CD14-positive monocyte (primary cell): ENCODE data around the gene TTC1. TPM values are rescaled to one million over a fixed set of nuclear protein-coding genes. Genes with fewer than 3 reads are reported as not detected.

Experiments used
- DNase-seq, 3 donors: peaks; one replicate each; pipeline ENCODE4 v3.0.0-alpha.2; 2011 to 2022
- H2AFZ ChIP-seq: 2 replicates; pipeline ENCODE4 v1.6.0; 2012; ENCODE audit warnings: mild to moderate bottlenecking, low read depth, low read length, inconsistent platforms; ENCODE audit not compliant: insufficient read depth, poor library complexity, severe bottlenecking
- H3K27ac ChIP-seq, 2 donors: 1 replicate in 1 of 2; 2 replicates in 1 of 2; pipeline ENCODE4 v1.5.1; 2012 to 2013; ENCODE audit warnings: low read length in 2 of 2, control low read depth in 1 of 2, inconsistent platforms in 1 of 2, low read depth in 1 of 2, mild to moderate bottlenecking in 1 of 2
- H3K27me3 ChIP-seq, 2 donors: one replicate each; pipeline versions ENCODE4 v1.6.0 to v1.6.1; 2011 to 2013; ENCODE audit warnings: low read length in 2 of 2; ENCODE audit not compliant: control insufficient read depth in 2 of 2, insufficient read depth in 2 of 2
- H3K36me3 ChIP-seq, 2 donors: replicated peaks in 1 of 2; 1 replicate in 1 of 2; 2 replicates in 1 of 2; pipeline versions ENCODE4 v1.5.1 to v1.6.1; 2012 to 2013; ENCODE audit warnings: low read length in 2 of 2, control low read depth in 1 of 2, inconsistent platforms in 1 of 2, mild to moderate bottlenecking in 1 of 2; ENCODE audit not compliant: insufficient read depth in 2 of 2, control insufficient read depth in 1 of 2
- H3K4me1 ChIP-seq, 2 donors: 1 replicate in 1 of 2; 2 replicates in 1 of 2; pipeline versions ENCODE4 v1.5.1 to v1.6.1; 2012 to 2013; ENCODE audit warnings: low read length in 2 of 2, control low read depth in 1 of 2, inconsistent platforms in 1 of 2, mild to moderate bottlenecking in 1 of 2, moderate library complexity in 1 of 2; ENCODE audit not compliant: insufficient read depth in 2 of 2, control insufficient read depth in 1 of 2
- H3K4me2 ChIP-seq: replicated peaks from 2 replicates; pipeline ENCODE3; 2012; ENCODE audit warnings: low read length, moderate library complexity, mild to moderate bottlenecking; ENCODE audit not compliant: poor library complexity, severe bottlenecking; ENCODE audit errors: extremely low read depth
- H3K4me3 ChIP-seq, 3 experiments: fragments of 200-600 bp in 1 of 3; sonication (generic) in 1 of 3; replicated peaks in 1 of 3; 1 replicate in 2 of 3; 2 replicates in 1 of 3; pipeline ENCODE4 v1.5.1; 2011 to 2013; ENCODE audit warnings: low read length in 3 of 3, mild to moderate bottlenecking in 3 of 3, control low read depth in 2 of 3, low read depth in 2 of 3, inconsistent platforms in 1 of 3, moderate library complexity in 1 of 3
- H3K79me2 ChIP-seq: 2 replicates; pipeline ENCODE4 v1.6.0; 2012; ENCODE audit warnings: mild to moderate bottlenecking, control low read depth, inconsistent platforms, low read length, moderate library complexity; ENCODE audit not compliant: insufficient read depth
- H3K9ac ChIP-seq: 2 replicates; pipeline ENCODE4 v1.6.0; 2017; ENCODE audit warnings: low read length, mild to moderate bottlenecking; ENCODE audit not compliant: insufficient read depth, poor library complexity, severe bottlenecking
- H3K9me3 ChIP-seq, 2 donors: replicated peaks in 1 of 2; 1 replicate in 1 of 2; 2 replicates in 1 of 2; pipeline versions ENCODE4 v1.5.1 to v1.6.1; 2012 to 2013; ENCODE audit warnings: low read length in 2 of 2, control low read depth in 1 of 2; ENCODE audit not compliant: control insufficient read depth in 1 of 2, insufficient read depth in 1 of 2
- H4K20me1 ChIP-seq: 2 replicates; pipeline ENCODE4 v1.6.0; 2012; ENCODE audit warnings: mild to moderate bottlenecking, low read length, control low read depth, moderate library complexity; ENCODE audit not compliant: insufficient read depth
- H3K27ac Mint-ChIP-seq, 7 donors: one replicate each; pipeline ENCODE4 v1.8.0; 2020; ENCODE audit warnings: mild to moderate bottlenecking in 7 of 7, mixed read lengths in 7 of 7, moderate library complexity in 6 of 7, inconsistent platforms in 2 of 7
- H3K27me3 Mint-ChIP-seq, 3 donors: one replicate each; pipeline ENCODE4 v1.8.0; 2021 to 2022; ENCODE audit warnings: low read depth in 3 of 3, mild to moderate bottlenecking in 3 of 3, mixed read lengths in 3 of 3, moderate library complexity in 3 of 3, inconsistent platforms in 1 of 3
- H3K36me3 Mint-ChIP-seq, 2 donors: one replicate each; pipeline ENCODE4 v1.8.0; 2020; ENCODE audit warnings: mixed read lengths in 2 of 2, inconsistent platforms in 1 of 2, mild to moderate bottlenecking in 1 of 2
- H3K4me1 Mint-ChIP-seq: one replicate; pipeline ENCODE4 v1.8.0; 2020; ENCODE audit warnings: mild to moderate bottlenecking, mixed read lengths
- H3K4me3 Mint-ChIP-seq, 2 donors: one replicate each; pipeline ENCODE4 v1.8.0; 2020; ENCODE audit warnings: mild to moderate bottlenecking in 2 of 2, mixed read lengths in 2 of 2, moderate library complexity in 1 of 2
- H3K9me3 Mint-ChIP-seq, 7 donors: one replicate each; pipeline ENCODE4 v1.8.0; 2020 to 2022; ENCODE audit warnings: mixed read lengths in 7 of 7, mild to moderate bottlenecking in 6 of 7, moderate library complexity in 6 of 7, inconsistent platforms in 2 of 7
- CTCF ChIP-seq: fragments of 200-600 bp; IDR thresholded peaks from one replicate; pipeline ENCODE4 v1.8.0; 2022; ENCODE audit warnings: antibody characterized with exemption, mild to moderate bottlenecking
- WGBS: methylation state at CpG from one replicate; pipeline ENCODE4 v1.1.5; 2013; ENCODE audit warnings: missing lambda C conversion rate; ENCODE audit not compliant: insufficient coverage; 5-methylcytosine and 5-hydroxymethylcytosine counted together
- intact Hi-C, 2 donors: fragments of 100-400 bp; cut with micrococcal nuclease; formaldehyde crosslinking; loops; one replicate each; pipeline versions ENCODE4 v1.15.0 to v1.15.1; 2023
- polyA plus RNA-seq, 3 donors: library from polyadenylated mRNA; depleted of rRNA in 1 of 3; unstranded in 2 of 3; stranded (reverse) in 1 of 3; fragments of 300-500 nt in 2 of 3; fragments of >200 nt in 1 of 3; fragmentation: Illumina TruSeq in 2 of 3; gene quantifications; 1 replicate in 2 of 3; 2 replicates in 1 of 3; pipeline ENCODE4 v1.2.3, GENCODE V29; 2012 to 2021

The TTC1 gene
- polyA plus RNA-seq, 3 donors = 11.4 to 63.4 (median 63.0) TPM

- peaks cover 53 to 86% of the 10 kb centered on the region in 2 donors for H3K36me3 Mint-ChIP-seq
- peaks cover 0 to 1% (median 0%) of the 10 kb centered on the region in 3 donors for H3K27me3 Mint-ChIP-seq
- H3K4me3 ChIP-seq = no peak overlapping the region
- peaks cover 9% of the 10 kb centered on the region for H3K4me1 Mint-ChIP-seq
- no peak overlapping the region for H3K27ac ChIP-seq
- H3K27me3 ChIP-seq = no peaks in the 10 kb centered on the region
- TF ChIP-seq CTCF = no peak
- H3K4me2 ChIP-seq = no peak overlapping the region
- no peaks in the 10 kb centered on the region for H3K9me3 Mint-ChIP-seq
- no peak overlapping the region for H2AFZ ChIP-seq
- H3K9me3 ChIP-seq = no peaks in the 10 kb centered on the region
- no peak overlapping the region for H3K9ac ChIP-seq
- no peak overlapping the region for H3K4me3 Mint-ChIP-seq
- peaks cover 7 to 8% of the 10 kb centered on the region in 2 donors for H3K4me1 ChIP-seq
- peaks cover 71 to 88% of the 10 kb centered on the region in 2 donors for H3K36me3 ChIP-seq
- no peaks in the 10 kb centered on the region for H3K79me2 ChIP-seq
- DNase-seq = no peak
- peaks cover 4% of the 10 kb centered on the region for H4K20me1 ChIP-seq
- intact Hi-C loops = no loop called here
- H3K27ac Mint-ChIP-seq = no peak overlapping the region
- WGBS = no CpG with 5 or more reads among the region's 2 CpGs
These were observed 31.0 kb downstream of the TTC1 start for GRCh38 chr5:160039810-160040470.

GRCh38 chr5:160040471-160040835, 31.5 kb downstream of the TTC1 start:
- Histone ChIP-seq H3K9ac (no peak overlapping the region), H3K4me1 (peaks cover 12% of the 10 kb centered on the region in 2 donors), H3K4me2 (no peak overlapping the region), H3K79me2 (no peaks in the 10 kb centered on the region), H3K9me3 (no peaks in the 10 kb centered on the region), H3K36me3 (peaks cover 66 to 83% of the 10 kb centered on the region in 2 donors), H3K27ac (no peak overlapping the region), H3K4me3 (no peak overlapping the region), H2AFZ (no peak overlapping the region), H3K27me3 (no peaks in the 10 kb centered on the region), H4K20me1 (peaks cover 4% of the 10 kb centered on the region)
- Mint-ChIP-seq H3K4me1 (peaks cover 14% of the 10 kb centered on the region), H3K27ac (no peak overlapping the region), H3K36me3 (peaks cover 48 to 81% of the 10 kb centered on the region in 2 donors), H3K27me3 (peaks cover 0 to under 1% (median 0%) of the 10 kb centered on the region in 3 donors), H3K4me3 (no peak overlapping the region), H3K9me3 (no peaks in the 10 kb centered on the region)
- DNase-seq = no peak
- no peak for TF ChIP-seq CTCF
- WGBS = no CpG with 5 or more reads among the region's 2 CpGs
- intact Hi-C loops = no loop called here
